Measurements from ENCODE around the gene SORCS2.

The SORCS2 gene

DNA sequence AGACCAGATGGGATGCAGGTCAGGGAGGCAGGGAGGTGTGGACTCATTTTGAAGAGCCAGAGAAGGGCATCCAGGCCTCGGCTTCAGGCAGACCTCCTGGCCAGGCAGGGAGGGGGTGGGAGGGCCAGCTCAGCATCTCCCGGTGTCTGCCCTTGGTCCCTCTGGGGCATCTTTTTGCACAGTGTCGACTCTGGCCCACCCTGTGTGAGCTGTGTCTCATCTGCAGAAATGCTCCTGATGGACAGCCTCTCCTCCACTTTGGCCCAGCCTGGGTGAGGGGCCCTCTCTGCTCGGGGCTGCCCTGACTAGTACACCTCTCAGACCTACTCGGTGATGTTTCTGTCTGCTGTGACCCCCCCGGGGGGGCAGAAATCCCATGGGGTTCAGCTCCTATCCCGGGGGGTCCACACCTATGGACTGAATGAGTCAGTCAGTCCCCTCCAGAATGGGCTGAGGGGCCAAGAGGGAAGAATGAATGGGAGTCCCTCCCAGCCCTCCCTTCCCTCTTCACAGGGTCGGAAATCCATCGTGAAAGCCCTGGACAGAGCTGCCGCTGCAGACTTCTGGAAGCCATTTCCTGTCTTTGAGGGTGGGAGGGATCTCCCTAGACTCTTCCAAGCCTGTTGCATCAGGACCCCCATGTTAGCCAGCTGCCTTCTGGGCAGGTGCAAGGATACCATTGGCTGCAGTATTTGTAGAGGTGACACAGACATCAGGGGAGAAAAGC is 439.1 kb downstream of the SORCS2 start:
- DNase-seq = no peak

- DNase-seq = no peak
These were observed 440.0 kb downstream of the SORCS2 start for GRCh38 chr4:7632341-7632740.

DNA sequence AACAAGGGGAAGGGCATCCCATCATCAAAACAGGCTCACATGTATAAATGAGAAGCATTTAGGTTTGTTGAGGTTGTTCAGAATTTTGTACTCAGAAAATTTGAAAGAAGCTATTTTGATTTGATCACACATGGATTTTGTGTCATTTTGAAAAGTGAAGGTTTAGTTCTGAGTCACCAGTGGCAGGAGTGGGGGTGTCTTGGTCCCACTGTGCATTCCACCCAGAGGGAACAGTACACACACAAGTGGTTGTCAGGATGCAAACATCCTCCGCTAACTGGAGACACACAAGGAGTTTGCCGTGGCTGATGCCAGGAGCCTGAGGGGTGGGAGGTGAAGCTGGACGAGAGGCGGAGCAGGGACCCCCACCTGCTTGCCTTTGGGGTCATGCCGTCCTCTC is 440.6 kb downstream of the SORCS2 start:
- no peak for DNase-seq

- DNase-seq = no peak
These were observed 442.4 kb downstream of the SORCS2 start for GRCh38 chr4:7634661-7635251.

DNA sequence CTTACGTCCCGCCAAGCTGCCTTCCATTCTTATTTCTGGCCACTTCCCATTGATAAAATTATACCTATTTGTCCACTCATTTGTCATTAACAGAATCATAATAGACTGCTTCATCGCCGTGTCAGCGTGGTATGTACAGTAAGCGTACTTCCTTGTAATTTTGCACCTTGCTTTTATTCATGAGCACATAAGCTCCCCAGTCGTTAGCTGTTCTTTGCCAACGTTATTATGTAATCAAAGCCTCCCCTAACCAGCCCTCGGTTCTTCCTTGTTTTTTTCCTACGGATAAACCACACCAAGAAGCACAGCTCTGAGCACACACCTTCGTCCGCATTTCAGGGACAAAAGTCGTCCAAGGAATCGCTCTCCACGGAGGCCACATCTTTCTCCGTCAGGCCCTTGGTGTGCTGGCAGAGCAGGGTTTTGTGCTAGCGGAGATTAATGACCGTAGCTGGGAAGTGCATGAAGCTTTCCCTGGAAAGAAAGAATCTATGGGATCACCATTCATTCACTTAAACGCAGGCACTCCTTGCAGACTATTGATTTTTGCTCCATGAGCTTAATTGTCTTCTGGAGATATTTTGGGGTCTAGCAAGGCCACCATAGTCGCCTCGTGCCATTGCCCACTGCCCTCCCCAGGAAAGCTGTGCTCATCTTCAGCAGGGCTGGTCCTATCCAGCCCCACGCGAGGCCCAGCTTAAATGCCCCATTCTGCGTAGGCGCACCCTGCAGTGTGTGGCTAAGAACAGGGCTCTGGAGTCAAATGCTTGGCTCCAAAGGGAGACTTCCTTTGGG is 443.3 kb downstream of the SORCS2 start:
- no peak for DNase-seq

DNA sequence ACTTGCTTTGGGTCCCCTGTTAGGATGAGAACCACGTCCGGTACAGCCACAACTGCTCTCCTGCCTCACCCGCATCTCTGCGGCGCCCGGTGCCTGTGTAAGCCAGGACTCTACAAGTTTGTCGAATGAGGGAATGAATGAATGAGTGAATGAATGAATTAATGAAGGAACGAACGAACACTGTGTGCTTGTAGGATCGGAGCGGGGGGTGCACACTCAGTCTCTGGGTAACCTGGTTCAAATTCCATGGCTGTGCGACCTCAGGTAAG is 443.8 kb downstream of the SORCS2 start:
- DNase-seq = no peak

DNA sequence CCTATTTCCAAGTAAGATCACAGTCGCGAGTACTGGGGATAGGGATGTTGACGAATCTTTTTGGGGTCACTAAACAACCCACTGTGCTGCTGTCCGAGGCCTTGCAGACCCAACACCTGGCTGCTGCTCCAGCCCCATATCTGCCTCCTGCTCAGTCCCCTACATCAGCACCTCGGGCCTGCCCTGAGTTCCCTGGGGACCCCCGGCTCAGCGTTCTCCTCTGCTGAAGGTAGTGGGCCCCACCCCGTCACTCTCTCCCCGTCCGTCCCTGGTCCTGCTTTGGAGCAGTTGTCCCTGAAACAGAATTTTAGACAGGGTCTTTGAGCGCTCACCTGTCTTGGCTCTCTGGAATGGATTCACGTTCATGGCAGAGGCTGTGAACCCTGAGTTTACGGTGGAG is 444.8 kb downstream of the SORCS2 start:
- DNase-seq = no peak

DNA sequence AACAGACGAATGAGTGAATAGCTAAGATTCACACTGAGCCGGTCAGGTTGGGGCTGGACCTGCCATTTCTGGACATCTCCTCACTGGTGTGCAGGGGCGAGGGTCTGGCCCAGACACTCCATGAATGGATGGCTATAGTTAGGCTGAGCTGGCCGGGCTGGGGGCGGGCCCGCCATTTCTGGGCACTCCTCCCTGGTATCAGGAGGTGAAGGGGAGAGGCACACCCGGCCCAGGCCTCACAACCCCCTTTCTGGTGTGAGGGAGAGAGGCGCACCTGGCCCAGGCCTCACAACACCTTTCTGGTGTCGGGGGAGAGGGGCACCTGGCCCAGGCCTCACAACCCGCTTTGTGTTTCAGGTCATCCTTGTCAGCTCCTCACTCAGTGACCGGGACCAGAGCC is 445.6 kb downstream of the SORCS2 start:
- no peak for DNase-seq

GRCh38 chr4:7638489-7638888 is 446.2 kb downstream of the SORCS2 start:
- no peak for DNase-seq

DNA sequence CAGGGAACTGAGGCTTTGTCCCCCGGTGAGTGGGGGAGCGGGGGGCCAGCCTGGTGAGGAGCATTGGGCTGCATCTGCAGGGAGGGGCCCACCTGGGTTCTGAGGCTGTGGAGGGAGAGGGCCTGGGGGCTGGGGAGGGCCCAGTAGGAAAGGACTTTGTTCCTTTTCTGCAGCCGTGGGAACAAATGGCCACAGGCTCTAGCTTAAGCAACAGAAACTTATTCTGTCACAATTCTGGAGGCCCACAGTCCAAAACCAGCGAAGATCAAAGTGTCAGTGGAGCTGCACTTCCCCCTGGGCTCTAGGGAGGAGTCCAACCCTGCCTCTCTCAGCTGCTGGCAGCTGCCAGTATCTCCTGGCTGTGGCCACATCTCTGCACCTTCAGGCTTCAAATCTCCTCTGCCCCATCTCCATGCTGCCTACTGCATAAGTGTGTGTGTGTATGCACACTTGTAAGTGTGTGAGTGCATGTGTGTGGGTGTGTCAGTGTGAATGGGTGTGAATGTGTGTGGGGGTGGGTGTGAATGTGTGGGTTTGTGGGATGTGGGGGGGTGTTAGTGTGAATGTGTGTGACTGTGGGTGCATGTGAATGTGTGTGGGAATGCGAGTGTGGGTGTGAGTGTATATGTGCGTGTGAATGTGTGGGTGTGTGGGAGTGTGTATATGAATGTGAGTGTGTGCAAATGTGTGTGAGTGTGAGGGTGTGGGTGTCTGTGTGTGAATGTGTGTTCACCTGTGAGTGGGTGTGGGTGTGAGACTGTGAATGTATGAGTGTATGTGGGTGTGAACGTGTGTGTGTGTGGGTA is 446.8 kb downstream of the SORCS2 start:
- DNase-seq = no peak

GRCh38 chr4:7640136-7640535 is 447.8 kb downstream of the SORCS2 start:
- no peak for DNase-seq

DNA sequence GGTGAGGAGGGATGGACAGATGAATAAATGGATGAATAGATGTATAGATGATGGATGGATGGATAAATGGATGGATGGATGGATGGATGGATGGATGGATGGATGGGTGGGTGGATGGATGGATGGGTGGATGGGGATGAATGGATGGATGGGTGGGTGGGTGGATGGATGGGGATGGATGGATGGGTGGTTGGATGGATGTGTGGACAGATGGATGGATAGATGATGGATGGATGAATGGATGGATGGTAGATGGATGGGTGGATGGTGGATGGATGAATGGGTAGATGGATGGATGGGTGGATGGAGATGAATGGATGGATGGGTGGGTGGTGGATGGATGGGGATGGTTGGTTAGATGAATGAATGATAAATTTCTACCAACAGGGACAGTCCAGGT is 449.4 kb downstream of the SORCS2 start:
- DNase-seq = no peak

DNA sequence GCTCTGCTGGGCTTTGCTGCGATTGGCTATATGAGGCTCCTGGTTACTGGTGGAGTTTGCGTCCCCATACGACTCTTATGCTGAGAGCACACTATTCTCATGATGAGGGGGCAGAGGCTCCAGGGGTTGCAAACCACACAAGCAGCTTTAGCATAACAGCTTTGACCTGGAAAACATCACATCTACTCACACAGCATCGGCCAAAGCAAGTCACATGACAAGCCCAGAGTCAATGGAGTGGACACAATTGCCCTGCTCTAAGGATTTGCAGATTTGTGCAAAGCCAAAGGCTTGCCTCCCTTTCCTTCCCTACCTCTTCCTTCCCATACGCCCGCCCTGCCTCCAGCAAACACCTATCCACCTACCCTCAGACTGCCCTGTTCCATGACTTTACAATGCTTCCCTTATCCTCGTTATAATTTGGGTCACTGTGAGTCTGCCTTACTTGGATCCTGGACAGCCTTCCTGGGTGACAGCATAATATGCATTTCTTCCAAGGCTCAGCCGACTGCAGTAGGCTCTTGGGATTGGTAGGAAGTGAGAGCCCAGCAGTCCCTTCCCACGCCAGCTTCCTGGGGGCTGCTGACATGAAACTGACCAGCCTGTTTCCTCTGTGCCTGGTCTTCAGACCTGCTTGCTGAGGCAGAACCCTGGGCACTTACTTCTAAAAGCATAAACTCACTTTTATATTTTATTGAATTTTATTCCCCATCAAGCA is 450.6 kb downstream of the SORCS2 start:
- no peak for DNase-seq

DNA sequence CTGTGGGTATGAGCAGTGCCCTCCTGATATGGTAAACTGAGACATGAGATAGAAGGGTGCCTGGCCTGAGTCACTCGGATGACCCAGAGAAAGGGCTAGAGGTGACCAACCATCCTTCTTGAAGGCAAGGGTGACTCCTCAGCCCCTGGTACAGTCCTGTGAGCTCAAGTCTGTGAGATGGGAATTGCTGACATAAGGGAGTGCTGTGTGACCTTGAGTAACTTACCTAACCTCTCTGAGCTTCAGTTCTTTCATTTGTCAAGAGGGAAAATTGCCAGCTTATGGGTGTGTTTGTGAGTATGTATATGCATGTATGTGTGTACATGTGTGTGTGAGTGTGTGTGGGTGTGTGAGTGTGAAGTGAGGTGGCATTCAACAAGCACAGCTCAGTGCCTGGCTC is 452.8 kb downstream of the SORCS2 start:
- no peak for DNase-seq

DNA sequence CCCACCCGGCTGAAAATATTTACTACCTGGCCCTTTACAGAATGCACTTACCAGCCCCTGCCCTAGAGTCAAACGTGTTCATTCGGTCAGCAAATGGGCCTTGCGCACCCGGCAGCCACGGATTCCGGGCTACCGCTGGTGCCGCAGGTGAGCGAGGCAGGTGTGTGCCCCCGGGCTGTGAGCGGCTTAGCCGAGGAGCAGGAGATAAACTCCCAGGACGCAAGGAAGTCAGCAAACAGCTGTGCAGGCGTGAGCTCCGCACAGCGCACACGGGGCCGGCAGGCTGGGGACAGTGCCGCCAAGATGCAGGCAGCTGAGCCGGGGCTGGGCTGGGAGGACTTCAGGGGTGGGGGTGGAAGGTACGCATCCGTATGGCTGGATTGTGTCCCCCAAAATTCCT is 453.6 kb downstream of the SORCS2 start:
- no peak for DNase-seq

DNA sequence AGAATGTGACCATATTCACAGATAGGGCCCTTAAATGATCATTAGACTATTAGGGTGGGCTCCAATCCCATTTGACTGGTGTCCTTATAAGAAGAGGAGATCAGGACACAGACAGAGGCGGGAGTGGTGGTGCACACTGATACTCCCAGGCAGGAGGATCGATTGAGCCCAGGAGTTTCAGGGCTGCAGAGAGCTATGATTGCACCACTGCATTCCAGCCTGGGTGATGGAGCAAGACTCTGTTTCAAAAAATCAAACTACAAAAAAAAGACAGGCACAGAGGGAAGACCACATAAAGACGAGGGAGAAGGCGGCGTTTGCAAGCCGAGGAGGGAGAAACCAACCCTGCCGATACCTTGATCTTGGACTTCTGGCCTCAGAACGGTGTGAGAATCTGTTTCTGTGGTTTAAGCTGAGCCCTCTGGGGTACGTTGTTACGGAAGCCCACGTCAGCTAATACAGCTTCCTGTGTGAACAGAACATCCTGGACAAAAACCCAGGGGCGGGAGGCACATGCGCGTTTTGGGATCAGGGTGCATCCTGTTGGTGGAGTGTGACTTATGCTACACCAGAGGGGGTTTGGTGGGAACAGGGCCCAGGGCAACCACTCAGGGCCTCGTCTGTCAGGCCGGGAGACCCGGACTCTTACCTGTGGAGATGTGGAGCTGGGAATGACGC is 454.2 kb downstream of the SORCS2 start:
- no peak for DNase-seq

DNA sequence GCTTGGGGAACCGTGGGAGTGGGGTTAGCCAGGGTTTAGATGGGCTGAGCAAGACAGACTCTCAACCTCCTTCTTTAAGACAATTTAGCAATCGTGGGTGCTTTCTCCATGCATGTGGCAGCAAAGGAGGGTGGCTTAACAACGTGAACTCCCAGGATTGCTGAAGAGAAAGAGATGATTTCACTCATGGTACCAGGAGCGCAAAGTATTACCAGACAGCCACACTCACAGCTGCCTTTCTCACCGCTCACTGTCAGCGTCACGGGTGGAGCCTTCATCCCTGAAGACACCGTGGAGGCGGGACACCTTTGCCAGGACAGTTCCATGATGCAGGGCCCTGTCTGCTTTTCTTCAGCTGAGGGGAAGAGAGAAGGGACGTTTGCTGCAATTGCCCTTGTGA is 454.8 kb downstream of the SORCS2 start:
- no peak for DNase-seq

DNA sequence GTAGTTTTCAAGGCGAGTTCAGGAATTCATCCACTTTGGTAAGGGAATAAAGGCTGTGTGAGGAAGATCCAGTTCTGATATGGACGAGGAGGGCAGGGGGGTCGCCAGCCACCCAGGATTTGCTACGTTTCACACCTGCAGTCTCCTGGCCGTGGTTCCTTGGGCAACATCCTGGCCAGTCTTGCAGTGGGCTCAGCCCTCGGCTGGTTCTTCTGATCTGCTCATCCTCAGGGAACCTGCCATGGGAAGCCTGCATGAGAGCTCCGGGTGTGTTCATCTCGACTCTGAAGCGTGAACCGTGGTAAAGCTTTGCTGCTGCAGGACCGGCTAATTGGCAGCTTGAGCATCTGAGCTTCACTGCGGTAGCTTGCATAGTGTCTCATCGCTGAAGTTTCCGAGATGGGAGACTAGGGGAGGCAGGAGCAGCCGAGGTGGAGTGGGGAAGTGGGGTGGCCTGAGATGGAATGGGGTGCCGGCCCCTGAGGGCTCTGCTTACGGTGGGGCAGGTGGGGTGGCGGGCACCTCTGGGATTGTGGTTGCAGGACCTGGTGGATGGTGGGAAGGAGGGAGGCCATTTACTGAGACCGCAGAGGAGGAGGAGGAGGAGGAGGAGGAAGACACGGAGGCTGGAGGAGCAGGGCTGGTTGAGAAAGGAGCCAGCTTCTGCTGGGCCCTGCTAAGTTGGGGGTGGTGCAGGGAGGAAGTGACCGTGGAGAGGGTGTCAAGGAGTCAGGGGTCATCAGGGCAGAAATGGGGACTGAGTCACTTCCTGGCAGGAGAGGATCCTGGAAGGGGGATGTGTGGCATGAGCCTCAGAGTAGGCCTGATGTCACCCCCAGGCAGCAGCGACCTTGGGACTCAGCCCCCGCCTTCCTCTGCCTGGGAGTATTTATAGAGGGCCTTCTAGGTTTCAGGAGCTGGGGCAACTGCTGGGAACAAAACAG is 455.5 kb downstream of the SORCS2 start:
- no peak for DNase-seq

DNA sequence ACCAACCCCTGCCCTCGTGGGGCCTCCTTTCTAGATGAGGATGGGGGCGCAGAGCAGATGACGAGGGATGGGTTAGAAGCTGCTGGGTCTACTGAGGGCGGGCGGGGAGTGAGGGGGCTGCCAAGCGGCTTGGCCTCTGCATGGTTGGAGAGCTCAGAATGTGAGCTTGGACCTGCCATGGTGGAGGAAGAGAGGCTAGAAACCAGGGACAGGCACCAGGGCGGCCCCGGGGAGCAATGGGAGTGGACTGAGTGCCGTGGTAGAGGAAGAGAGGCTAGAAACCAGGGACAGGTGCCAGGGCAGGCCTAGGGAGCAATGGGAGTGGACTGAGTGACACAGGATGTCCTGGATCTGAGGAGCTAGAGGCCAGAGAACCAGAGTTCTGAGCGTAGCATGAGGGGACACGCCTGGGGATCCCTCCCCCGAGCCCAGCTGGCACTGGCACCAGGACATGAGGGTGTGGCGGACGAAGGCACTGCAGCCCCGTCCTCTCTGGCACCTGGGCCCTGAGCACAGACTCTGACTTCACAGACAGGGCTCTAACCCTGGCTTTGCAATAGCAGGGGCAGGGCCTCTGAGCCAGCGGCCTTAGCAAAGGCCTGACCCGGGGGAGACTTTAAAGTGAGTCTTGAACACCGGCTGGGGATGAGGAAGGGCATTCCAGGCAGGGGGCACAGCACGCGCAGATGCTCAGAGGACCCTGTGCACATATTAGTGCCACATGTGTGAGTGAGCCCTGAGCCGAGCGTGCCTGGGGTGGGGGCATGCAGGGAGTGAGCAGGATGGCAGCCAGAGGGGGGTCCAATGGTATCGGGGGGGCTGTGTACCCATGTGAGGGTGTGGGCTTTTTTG is 456.4 kb downstream of the SORCS2 start:
- no peak for DNase-seq

DNA sequence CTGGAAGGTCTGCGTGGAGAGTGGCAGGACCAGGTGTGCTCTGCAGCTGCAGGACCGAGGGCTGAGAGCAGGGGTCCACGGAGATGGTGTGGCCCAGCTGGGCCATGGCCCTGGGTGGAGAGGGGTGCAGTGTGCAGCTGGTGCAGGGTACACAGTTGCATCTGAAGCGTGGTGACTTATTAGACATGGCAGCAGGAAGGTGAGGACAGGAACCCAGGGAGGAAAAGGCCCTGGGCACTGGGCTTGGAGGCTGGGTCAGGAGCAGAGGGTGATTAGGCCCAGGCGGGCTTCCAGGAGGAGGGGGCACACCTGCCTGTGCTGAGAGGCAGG is 457.0 kb downstream of the SORCS2 start:
- DNase-seq = no peak

All from stimulated activated CD8-positive, alpha-beta memory T cell treated with anti-CD3 and anti-CD28 coated beads, Interleukin-4, amount 100 ng/mL, for 48 hours (primary cell).